ENCODE data around the gene GNAQ. TPM values are rescaled to one million over a fixed set of nuclear protein-coding genes. Genes with fewer than 3 reads are reported as not detected.

Gene GNAQ
- total and polyA plus RNA-seq, 2 of the 13 experiments (the other 11 are each of a cell fraction or from before 2014, with no cell fraction given): 16.5 to 17.7 TPM

DNA sequence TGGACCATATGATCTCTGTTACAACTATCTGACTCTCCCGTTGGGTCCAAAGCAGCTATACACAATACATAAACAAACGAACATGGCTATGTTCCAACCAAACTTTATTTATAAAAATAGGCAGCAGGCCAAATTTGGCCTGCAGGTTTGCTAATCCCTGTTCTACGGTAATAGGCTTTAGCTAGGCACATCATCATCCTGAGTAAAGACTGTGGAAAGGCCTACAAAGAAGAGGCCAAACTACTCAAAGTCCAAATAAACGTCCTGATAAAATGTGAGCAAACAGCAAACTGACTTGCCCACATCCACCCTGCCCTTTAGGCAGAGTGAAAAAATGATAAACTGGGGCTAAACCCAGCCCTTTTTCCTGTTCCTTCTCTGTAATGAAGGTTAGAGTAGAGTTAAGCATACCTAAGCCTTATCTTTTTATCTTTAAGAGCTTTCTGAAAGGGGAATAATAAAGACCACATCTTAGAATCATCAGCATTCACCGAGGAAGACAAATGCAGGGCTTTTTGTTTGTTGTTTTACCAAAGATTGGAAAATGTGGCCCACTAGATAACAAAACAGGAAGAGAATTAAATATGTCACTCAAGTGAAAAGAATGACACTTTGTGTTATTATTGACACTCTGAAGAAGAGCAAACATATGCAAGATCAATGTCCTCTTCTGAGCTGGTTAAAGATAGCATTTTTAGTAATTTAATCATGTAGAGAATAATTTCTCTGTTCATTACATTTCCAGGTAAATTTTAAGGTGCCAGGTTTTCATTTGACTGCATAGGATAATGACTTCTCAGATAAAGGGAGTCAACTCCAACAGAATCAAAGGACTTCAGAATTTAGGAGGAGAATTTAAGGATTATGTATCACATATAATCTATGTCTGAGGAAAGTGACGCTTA lies 223.5 kb downstream of the GNAQ start (continued):
- TF ChIP-seq, protein P1, sequence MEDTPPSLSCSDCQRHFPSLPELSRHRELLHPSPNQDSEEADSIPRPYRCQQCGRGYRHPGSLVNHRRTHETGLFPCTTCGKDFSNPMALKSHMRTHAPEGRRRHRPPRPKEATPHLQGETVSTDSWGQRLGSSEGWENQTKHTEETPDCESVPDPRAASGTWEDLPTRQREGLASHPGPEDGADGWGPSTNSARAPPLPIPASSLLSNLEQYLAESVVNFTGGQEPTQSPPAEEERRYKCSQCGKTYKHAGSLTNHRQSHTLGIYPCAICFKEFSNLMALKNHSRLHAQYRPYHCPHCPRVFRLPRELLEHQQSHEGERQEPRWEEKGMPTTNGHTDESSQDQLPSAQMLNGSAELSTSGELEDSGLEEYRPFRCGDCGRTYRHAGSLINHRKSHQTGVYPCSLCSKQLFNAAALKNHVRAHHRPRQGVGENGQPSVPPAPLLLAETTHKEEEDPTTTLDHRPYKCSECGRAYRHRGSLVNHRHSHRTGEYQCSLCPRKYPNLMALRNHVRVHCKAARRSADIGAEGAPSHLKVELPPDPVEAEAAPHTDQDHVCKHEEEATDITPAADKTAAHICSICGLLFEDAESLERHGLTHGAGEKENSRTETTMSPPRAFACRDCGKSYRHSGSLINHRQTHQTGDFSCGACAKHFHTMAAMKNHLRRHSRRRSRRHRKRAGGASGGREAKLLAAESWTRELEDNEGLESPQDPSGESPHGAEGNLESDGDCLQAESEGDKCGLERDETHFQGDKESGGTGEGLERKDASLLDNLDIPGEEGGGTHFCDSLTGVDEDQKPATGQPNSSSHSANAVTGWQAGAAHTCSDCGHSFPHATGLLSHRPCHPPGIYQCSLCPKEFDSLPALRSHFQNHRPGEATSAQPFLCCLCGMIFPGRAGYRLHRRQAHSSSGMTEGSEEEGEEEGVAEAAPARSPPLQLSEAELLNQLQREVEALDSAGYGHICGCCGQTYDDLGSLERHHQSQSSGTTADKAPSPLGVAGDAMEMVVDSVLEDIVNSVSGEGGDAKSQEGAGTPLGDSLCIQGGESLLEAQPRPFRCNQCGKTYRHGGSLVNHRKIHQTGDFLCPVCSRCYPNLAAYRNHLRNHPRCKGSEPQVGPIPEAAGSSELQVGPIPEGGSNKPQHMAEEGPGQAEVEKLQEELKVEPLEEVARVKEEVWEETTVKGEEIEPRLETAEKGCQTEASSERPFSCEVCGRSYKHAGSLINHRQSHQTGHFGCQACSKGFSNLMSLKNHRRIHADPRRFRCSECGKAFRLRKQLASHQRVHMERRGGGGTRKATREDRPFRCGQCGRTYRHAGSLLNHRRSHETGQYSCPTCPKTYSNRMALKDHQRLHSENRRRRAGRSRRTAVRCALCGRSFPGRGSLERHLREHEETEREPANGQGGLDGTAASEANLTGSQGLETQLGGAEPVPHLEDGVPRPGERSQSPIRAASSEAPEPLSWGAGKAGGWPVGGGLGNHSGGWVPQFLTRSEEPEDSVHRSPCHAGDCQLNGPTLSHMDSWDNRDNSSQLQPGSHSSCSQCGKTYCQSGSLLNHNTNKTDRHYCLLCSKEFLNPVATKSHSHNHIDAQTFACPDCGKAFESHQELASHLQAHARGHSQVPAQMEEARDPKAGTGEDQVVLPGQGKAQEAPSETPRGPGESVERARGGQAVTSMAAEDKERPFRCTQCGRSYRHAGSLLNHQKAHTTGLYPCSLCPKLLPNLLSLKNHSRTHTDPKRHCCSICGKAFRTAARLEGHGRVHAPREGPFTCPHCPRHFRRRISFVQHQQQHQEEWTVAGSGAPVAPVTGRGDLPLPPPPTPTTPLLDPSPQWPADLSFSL (CRISPR knock-in tag; IDR thresholded peaks at IDR 0.05): no peak
- TF ChIP-seq ZBTB43 (CRISPR knock-in tag; conservative IDR thresholded peaks at IDR 0.05): 0 out of 2 replicates have a peak, but pooled peaks have one; percentile 39
- no peak for TF ChIP-seq PRDM10 (CRISPR knock-in tag; IDR thresholded peaks at IDR 0.05; ENCODE audit: low read depth)
- TF ChIP-seq, protein P2, sequence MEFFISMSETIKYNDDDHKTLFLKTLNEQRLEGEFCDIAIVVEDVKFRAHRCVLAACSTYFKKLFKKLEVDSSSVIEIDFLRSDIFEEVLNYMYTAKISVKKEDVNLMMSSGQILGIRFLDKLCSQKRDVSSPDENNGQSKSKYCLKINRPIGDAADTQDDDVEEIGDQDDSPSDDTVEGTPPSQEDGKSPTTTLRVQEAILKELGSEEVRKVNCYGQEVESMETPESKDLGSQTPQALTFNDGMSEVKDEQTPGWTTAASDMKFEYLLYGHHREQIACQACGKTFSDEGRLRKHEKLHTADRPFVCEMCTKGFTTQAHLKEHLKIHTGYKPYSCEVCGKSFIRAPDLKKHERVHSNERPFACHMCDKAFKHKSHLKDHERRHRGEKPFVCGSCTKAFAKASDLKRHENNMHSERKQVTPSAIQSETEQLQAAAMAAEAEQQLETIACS (CRISPR knock-in tag; IDR thresholded peaks at IDR 0.05): no peak
- TF ChIP-seq ASH2L (IDR thresholded peaks at IDR 0.05; ENCODE audit: insufficient read length, low read depth, low read length): peak; percentile 100
- TF ChIP-seq, protein P3, sequence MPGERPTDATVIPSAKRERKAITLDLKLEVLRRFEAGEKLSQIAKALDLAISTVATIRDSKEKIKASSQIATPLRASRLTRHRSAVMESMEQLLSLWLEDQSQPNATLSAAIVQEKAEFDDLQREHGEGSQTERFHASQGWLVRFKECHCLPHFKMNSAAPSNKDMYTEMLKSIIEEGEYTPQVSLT (CRISPR knock-in tag; IDR thresholded peaks at IDR 0.05; ENCODE audit: borderline replicate concordance, low read depth): no peak
- TF ChIP-seq, protein P4, sequence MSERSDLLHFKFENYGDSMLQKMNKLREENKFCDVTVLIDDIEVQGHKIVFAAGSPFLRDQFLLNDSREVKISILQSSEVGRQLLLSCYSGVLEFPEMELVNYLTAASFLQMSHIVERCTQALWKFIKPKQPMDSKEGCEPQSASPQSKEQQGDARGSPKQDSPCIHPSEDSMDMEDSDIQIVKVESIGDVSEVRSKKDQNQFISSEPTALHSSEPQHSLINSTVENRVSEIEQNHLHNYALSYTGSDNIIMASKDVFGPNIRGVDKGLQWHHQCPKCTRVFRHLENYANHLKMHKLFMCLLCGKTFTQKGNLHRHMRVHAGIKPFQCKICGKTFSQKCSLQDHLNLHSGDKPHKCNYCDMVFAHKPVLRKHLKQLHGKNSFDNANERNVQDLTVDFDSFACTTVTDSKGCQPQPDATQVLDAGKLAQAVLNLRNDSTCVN (CRISPR knock-in tag; IDR thresholded peaks at IDR 0.05; ENCODE audit: borderline replicate concordance): no peak

Data from HepG2 (cell line).